Activated CD4-positive, CD25-positive, alpha-beta regulatory T cell treated with anti-CD3 and anti-CD28 coated beads, Interleukin-2, amount 50 U/mL, for 16 hours (primary cell): ENCODE results near the gene SREK1IP1.

Source experiments
- DNase-seq: peaks from one replicate; pipeline ENCODE4 v3.0.0-alpha.2; 2020; ENCODE audit warnings: low read depth, low spot score

The SREK1IP1 gene

DNA sequence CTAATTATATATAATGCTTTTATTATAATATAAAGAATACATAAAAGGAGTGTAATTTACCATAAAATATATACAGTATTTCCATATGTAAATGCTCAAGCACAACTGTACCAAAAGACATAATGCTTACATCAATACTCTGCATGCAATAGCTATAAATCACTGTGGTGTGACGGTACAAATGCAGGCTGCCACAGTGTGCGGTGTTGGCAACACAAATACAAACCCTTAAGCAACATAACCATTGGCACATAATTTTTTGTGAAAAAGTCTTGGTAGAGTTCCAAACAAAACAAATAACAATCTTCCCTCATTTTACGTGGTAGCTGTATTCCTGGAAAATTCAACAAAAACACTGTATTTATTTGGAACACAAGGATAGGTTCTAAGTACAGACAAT, 80.1 kb downstream of the SREK1IP1 start:
- DNase-seq, result no peak

- no peak for DNase-seq
Observed at GRCh38 chr5:64685866-64686265, 82.6 kb downstream of the SREK1IP1 start.

- DNase-seq, result no peak
Observed at GRCh38 chr5:64682608-64683007, 85.9 kb downstream of the SREK1IP1 start.

DNA sequence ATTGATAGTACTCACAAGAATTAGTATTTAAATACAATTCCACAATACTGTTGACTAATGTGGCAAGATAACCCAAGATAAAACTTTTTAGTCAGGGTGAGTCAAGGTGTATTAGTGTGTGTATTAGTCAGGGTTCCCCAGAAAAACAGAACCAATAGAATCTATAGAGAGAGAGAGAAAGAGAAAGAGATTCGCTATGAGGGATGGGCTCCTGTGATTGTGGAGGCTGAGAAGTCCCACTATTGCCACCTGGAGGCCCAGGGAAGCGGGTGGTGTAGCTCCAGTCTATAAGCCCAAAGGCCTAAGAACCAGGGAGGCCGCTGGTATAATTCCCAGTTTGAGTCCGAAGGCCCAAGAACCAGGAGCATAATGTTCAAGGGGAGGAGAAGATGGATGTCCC, 88.2 kb downstream of the SREK1IP1 start:
- DNase-seq, result no peak

GRCh38 chr5:64678374-64678773, 90.1 kb downstream of the SREK1IP1 start:
- no peak for DNase-seq

DNA sequence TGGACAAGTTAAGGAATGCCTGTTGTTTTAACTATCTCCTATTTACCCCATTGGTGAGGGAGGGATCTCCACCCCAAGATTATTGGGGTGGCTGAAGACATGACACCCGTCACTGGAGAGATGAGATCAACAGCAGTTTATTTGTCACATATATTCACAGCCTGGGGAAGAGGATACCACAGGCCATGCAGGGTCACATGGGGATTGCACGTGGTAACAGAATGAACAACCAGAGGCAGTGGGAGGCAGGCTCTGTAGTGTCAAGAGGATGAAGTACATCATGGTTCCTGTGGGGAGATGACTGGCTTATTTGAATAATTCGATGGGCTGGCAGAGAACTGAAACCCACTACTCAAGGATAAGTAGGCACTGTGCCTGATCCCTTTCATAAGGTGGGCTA, 96.8 kb downstream of the SREK1IP1 start:
- DNase-seq, result no peak

DNA sequence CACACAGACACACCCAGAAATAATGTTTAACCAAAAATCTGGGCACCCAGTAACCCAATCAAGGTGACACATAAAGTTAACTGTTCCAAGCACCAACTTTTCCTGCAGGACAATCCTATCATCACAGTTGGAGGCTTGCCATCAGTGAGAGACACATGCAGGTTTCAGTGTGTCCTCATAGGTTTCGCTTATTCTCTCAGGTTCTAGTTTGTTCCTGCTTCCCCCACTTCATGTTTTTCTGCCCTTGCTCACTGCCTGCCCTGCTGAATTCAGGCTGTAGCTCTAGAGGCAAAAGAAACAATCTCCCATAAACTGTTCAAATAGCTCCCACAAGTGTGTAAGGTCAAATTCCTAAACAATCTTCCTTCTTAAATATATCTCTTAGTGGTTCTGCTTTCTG, 98.2 kb downstream of the SREK1IP1 start:
- no peak for DNase-seq
